Transverse colon (tissue), 4 donors: ENCODE measurements around the gene PDE4D. TPM values are rescaled to one million over a fixed set of nuclear protein-coding genes. Genes with fewer than 3 reads are reported as not detected.
A peak's percentile ranks its signal among the peaks of the same experiment; 100 is the strongest.

Experiments
- DNase-seq: peaks from one replicate; pipeline ENCODE4 v3.0.0-alpha.2; 2019
- H3K27ac ChIP-seq, 4 donors: fragments of 200-600 bp; sonication (generic); 2 replicates each; pipeline ENCODE4 v1.5.1; 2016 to 2018; ENCODE audit warnings: inconsistent platforms in 4 of 4
- H3K27me3 ChIP-seq: fragments of 200-600 bp; sonication (generic); 2 replicates; pipeline ENCODE4 v1.5.1; 2017; ENCODE audit warnings: inconsistent platforms
- H3K36me3 ChIP-seq, 4 donors: fragments of 200-600 bp; sonication (generic); 2 replicates each; pipeline ENCODE4 v1.5.1; 2017 to 2019; ENCODE audit warnings: inconsistent platforms in 4 of 4
- H3K4me1 ChIP-seq, 4 donors: fragments of 200-600 bp; sonication (generic); 2 replicates each; pipeline ENCODE4 v1.5.1; 2017 to 2020; ENCODE audit warnings: inconsistent platforms in 4 of 4
- H3K4me3 ChIP-seq, 4 donors: fragments of 200-600 bp; sonication (generic); 1 replicate in 1 of 4; 2 replicates in 3 of 4; pipeline versions ENCODE4 v1.5.1 to v1.6.1; 2017 to 2019; ENCODE audit warnings: inconsistent platforms in 4 of 4
- H3K9me3 ChIP-seq, 2 donors: fragments of 200-600 bp; sonication (generic); 2 replicates each; pipeline ENCODE4 v1.5.1; 2017 to 2019; ENCODE audit warnings: inconsistent platforms in 2 of 2
- EP300 ChIP-seq: sonication (generic); formaldehyde crosslinking; IDR thresholded peaks from one replicate; pipeline ENCODE4 v1.6.1; 2017; ENCODE audit warnings: antibody characterized with exemption, low read depth
- POLR2A ChIP-seq: fragments of 450-650 bp; IDR thresholded peaks from one replicate; pipeline ENCODE4 v1.6.1; 2016; ENCODE audit warnings: antibody characterized with exemption, mild to moderate bottlenecking, moderate library complexity
- POLR2AphosphoS5 ChIP-seq, 3 donors: sonication (generic); formaldehyde crosslinking; IDR thresholded peaks; one replicate each; pipeline ENCODE4 v1.6.1; 2016; ENCODE audit warnings: antibody characterized with exemption in 3 of 3
- WGBS, 2 donors: methylation state at CpG; one replicate each; pipeline ENCODE4 v1.1.5; 2018; ENCODE audit warnings: low coverage in 1 of 2; 5-methylcytosine and 5-hydroxymethylcytosine counted together
- in situ Hi-C, 4 donors: fragments of 200-750 bp; cut with MboI; loops; one replicate each; pipeline versions ENCODE4 v1.15.0 to v1.15.1; 2017; ENCODE audit warnings: low sequenced_read_pairs in 3 of 4, low pct_ligation_motif_present in 1 of 4, low pct_unique_long_range_greater_than_20kb in 1 of 4
- intact Hi-C: fragments of 100-400 bp; cut with DNase I; formaldehyde crosslinking; loops from one replicate; pipeline ENCODE4 v1.15.1; 2023; ENCODE audit warnings: low total_unique reads
- total RNA-seq, 4 donors: library from RNA; depleted of rRNA; stranded (reverse); fragments of >200 nt; gene quantifications; one replicate each; pipeline ENCODE4 v1.1.0, GENCODE V29; 2016
- TF ChIP-seq, protein P1 (sequence below), 5 experiments: fragments of 200-600 bp in 3 of 5; fragments of 450-650 bp in 2 of 5; sonication (generic) in 3 of 5; IDR thresholded peaks; 1 replicate in 2 of 5; 2 replicates in 3 of 5; pipeline ENCODE4 v1.5.1; 2016 to 2017; ENCODE audit warnings: antibody characterized with exemption in 5 of 5, inconsistent platforms in 3 of 5, mild to moderate bottlenecking in 2 of 5, moderate library complexity in 1 of 5

Gene PDE4D
- total RNA-seq, 4 donors from 2014 or later: 47.0 to 302 (median 73.6) TPM

DNA sequence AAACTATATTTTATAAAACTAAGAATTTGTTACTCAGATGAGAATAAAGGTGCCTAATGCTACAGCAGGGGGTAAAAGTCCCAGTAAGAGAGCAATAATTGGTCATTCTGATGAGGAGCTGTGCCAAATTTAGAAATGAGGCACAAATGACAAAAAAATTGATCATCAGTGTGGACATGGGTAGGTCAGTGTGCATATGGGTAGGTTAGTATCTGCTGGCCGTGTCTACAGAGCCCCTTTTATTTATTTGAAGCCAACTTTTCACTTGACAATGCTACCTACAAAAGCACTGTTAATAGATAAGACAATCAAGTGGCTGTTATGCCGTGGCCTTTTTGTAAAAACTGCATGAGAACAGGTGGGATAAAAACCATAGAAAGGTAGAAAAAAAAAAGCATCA, 856.1 kb downstream of the PDE4D start:
- Histone ChIP-seq H3K36me3 (no peaks in the 10 kb centered on the region), H3K4me3 (peak overlapping the region in 2 of 4 donors; percentile 61 to 82), H3K4me1 (peaks cover 0 to 44% (median 29%) of the 10 kb centered on the region in 4 donors), H3K27ac (peak overlapping the region; percentile 73 to 86 (median 80)), H3K9me3 (no peaks in the 10 kb centered on the region), H3K27me3 (no peaks in the 10 kb centered on the region)
- intact Hi-C loops (loop anchor here (5.0 to 10.0 kb wide), 2 partner anchors 35 to 137 kb away; no protein-coding TSS in a partner anchor), in situ Hi-C loops (loop anchor here in 1 of 4 donors (25.0 kb wide), 1 partner anchor 125 kb away; no protein-coding TSS in a partner anchor)
- DNase-seq: no peak
- no peak for TF ChIP-seq POLR2AphosphoS5 (IDR thresholded peaks at IDR 0.05)
- no peak for TF ChIP-seq POLR2A
- TF ChIP-seq, protein P1, sequence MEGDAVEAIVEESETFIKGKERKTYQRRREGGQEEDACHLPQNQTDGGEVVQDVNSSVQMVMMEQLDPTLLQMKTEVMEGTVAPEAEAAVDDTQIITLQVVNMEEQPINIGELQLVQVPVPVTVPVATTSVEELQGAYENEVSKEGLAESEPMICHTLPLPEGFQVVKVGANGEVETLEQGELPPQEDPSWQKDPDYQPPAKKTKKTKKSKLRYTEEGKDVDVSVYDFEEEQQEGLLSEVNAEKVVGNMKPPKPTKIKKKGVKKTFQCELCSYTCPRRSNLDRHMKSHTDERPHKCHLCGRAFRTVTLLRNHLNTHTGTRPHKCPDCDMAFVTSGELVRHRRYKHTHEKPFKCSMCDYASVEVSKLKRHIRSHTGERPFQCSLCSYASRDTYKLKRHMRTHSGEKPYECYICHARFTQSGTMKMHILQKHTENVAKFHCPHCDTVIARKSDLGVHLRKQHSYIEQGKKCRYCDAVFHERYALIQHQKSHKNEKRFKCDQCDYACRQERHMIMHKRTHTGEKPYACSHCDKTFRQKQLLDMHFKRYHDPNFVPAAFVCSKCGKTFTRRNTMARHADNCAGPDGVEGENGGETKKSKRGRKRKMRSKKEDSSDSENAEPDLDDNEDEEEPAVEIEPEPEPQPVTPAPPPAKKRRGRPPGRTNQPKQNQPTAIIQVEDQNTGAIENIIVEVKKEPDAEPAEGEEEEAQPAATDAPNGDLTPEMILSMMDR (IDR thresholded peaks at IDR 0.05): no peak
- no peak for TF ChIP-seq EP300
- WGBS, 2 donors: 66 to 95% methylated on average over 2 of the region's 2 CpGs

DNA sequence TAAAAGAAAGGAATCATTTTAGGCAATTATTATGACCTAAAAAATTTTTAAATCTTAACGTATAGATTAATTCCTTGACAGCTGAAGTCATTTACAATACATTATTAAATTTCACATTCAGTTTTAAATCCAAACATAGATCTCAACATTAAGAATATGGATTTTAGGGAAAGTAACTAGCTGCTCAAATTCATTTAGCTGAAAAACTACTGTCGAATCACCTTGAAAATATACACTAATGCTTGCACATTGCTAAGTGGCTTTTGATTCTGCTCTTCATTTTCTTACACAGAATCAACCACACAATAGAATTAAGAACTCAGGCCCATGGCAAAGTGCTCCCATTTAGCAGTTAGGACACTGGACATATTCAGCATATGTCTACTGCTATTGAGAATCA, 856.5 kb downstream of the PDE4D start:
- 80 to 81% methylated on average over 2 of the region's 2 CpGs for WGBS, 2 donors
- peak overlapping the region in 1 of 4 donors; percentile 82 for H3K4me3 ChIP-seq
- H3K27me3 ChIP-seq: no peaks in the 10 kb centered on the region
- DNase-seq: no peak
- H3K4me1 ChIP-seq: peaks cover 0 to 40% (median 27%) of the 10 kb centered on the region in 4 donors
- peak overlapping the region; percentile 73 to 86 (median 80) for H3K27ac ChIP-seq
- TF ChIP-seq POLR2AphosphoS5 (IDR thresholded peaks at IDR 0.05) (no peak), EP300 (no peak), POLR2A (no peak)
- TF ChIP-seq, protein P1 (IDR thresholded peaks at IDR 0.05): no peak
- intact Hi-C loops (loop anchor here (5.0 to 10.0 kb wide), 2 partner anchors 35 to 138 kb away; no protein-coding TSS in a partner anchor), in situ Hi-C loops (loop anchor here in 1 of 4 donors (25.0 kb wide), 1 partner anchor 125 kb away; no protein-coding TSS in a partner anchor)
- H3K9me3 ChIP-seq: no peaks in the 10 kb centered on the region
- H3K36me3 ChIP-seq: no peaks in the 10 kb centered on the region

DNA sequence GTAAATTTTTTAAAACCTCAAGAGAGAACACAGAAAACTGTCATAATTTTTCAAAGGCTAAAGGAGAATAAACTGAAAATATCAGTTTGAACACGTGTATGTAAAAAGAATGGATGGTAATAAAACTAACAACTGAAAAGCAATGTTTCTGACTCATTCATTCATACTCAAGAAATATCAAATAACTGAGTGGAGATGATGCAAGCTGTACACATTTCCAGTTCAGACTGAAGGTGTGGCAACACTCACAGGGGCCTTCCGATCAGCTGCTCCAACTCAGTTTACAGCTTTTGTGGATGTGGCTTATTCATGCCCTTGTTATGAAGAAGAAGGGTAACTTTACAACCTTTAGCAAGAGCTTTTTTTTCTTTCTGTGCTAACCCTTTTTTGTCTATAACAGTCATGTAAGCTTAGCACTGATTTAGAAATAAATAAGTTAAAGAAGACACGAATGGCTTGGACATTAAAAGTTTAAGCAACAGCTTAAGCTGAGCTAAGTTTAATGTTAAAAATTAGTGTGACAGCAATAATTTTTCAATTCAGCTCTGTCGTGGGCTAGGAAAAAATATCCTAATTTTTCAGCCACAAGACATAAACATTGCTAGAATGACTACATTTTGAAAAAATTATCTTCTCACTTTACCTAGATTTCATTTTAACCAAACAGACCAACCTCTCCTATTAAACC, 857.1 kb downstream of the PDE4D start:
- intact Hi-C loops (loop anchor here (5.0 to 10.0 kb wide), 2 partner anchors 36 to 138 kb away; no protein-coding TSS in a partner anchor), in situ Hi-C loops (loop anchor here in 1 of 4 donors (25.0 kb wide), 1 partner anchor 126 kb away; no protein-coding TSS in a partner anchor)
- peak; percentile 23 for DNase-seq
- Histone ChIP-seq H3K4me1 (peaks cover 0 to 36% (median 25%) of the 10 kb centered on the region in 4 donors), H3K9me3 (no peaks in the 10 kb centered on the region), H3K27me3 (no peaks in the 10 kb centered on the region), H3K27ac (peak overlapping the region; percentile 73 to 86 (median 80)), H3K4me3 (peak overlapping the region in 1 of 4 donors; percentile 82), H3K36me3 (no peaks in the 10 kb centered on the region)
- 44 to 45% methylated on average over 3 to 4 of the region's 4 CpGs for WGBS, 2 donors
- TF ChIP-seq, protein P1 (IDR thresholded peaks at IDR 0.05): no peak
- peak; percentile 66 to 74 (median 70) for TF ChIP-seq POLR2AphosphoS5 (IDR thresholded peaks at IDR 0.05)
- peak; percentile 11 for TF ChIP-seq EP300
- TF ChIP-seq POLR2A: peak; percentile 23

DNA sequence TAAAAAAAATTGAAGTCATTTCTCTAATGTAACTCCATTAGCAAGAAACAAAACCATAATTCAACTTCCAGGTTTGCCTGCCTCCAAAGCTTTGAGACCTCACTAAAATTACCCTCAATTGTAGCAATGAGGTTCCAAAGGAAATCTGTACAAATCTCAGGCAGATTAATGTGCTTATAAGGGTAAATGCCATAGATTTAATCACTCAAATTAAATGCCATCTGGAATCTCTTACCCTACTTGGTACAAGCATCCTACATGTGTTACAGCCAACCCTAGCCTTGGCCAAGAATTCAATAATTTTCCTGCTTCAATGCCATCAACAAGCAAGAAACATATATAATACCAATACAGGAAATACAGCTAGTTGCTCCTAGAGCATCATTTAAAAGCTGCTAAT, 857.8 kb downstream of the PDE4D start:
- Histone ChIP-seq H3K9me3 (no peaks in the 10 kb centered on the region), H3K4me1 (peaks cover 0 to 28% (median 19%) of the 10 kb centered on the region in 4 donors), H3K27me3 (no peaks in the 10 kb centered on the region), H3K4me3 (no peak overlapping the region), H3K36me3 (no peaks in the 10 kb centered on the region), H3K27ac (peak overlapping the region; percentile 73 to 86 (median 80))
- TF ChIP-seq, protein P1 (IDR thresholded peaks at IDR 0.05): no peak
- in situ Hi-C loops (loop anchor here in 1 of 4 donors (25.0 kb wide), 1 partner anchor 127 kb away; no protein-coding TSS in a partner anchor), intact Hi-C loops (loop anchor here (5.0 to 10.0 kb wide), 2 partner anchors 37 to 139 kb away; no protein-coding TSS in a partner anchor)
- no peak for DNase-seq
